HL-60 (cell line): ENCODE results near the gene SLC6A13.

Source experiments
- DNase-seq, 2 experiments: peaks; one replicate each; pipeline ENCODE4 v3.0.0-alpha.2; 2010 to 2020; ENCODE audit warnings: low read depth in 1 of 2, low spot score in 1 of 2
- H3K27ac ChIP-seq: fragments of 250-450 bp; sonication (Bioruptor Pico); replicated peaks from 2 replicates; pipeline ENCODE4 v1.5.1; 2020; ENCODE audit warnings: mild to moderate bottlenecking, moderate library complexity
- H3K27me3 ChIP-seq: fragments of 250-450 bp; sonication (Bioruptor Pico); 2 replicates; pipeline ENCODE4 v1.5.1; 2021; ENCODE audit warnings: mild to moderate bottlenecking, moderate library complexity; ENCODE audit not compliant: insufficient read depth, poor library complexity, severe bottlenecking
- H3K4me3 ChIP-seq: replicated peaks from 2 replicates; pipeline ENCODE4 v1.5.1; 2011; ENCODE audit warnings: mild to moderate bottlenecking, control low read depth, low read length; ENCODE audit not compliant: insufficient read depth
- CTCF ChIP-seq: IDR thresholded peaks from one replicate; pipeline ENCODE4 v1.5.1; 2011; ENCODE audit warnings: low read length, control low read depth, inconsistent platforms; ENCODE audit not compliant: insufficient read depth
- GABPA ChIP-seq: IDR thresholded peaks from 2 replicates; pipeline ENCODE4 v1.6.1; 2012; ENCODE audit warnings: low read depth
- POLR2AphosphoS5 ChIP-seq: IDR thresholded peaks from 2 replicates; pipeline ENCODE4 v1.6.1; 2012; ENCODE audit warnings: low read depth
- REST ChIP-seq: IDR thresholded peaks from 2 replicates; pipeline ENCODE4 v1.6.1; 2012; ENCODE audit warnings: low read depth; ENCODE audit not compliant: insufficient replicate concordance
- SPI1 ChIP-seq: IDR thresholded peaks from 2 replicates; pipeline ENCODE4 v1.6.1; 2012; ENCODE audit warnings: low read depth, mild to moderate bottlenecking, borderline replicate concordance

Gene SLC6A13

GRCh38 chr12:221736-222135, 40.9 kb downstream of the SLC6A13 start:
- no peak overlapping the region for H3K4me3 ChIP-seq
- DNase-seq: no peak
- H3K27me3 ChIP-seq: no peaks in the 10 kb centered on the region
- no peak overlapping the region for H3K27ac ChIP-seq
- no peak for TF ChIP-seq POLR2AphosphoS5
- TF ChIP-seq SPI1: no peak
- no peak for TF ChIP-seq CTCF
- no peak for TF ChIP-seq REST
- no peak for TF ChIP-seq GABPA

GRCh38 chr12:220946-221550, 41.6 kb downstream of the SLC6A13 start:
- no peak overlapping the region for H3K4me3 ChIP-seq
- TF ChIP-seq GABPA: no peak
- no peak for TF ChIP-seq REST
- TF ChIP-seq SPI1: no peak
- TF ChIP-seq POLR2AphosphoS5: no peak
- no peak for TF ChIP-seq CTCF

GRCh38 chr12:220491-220890, 42.1 kb downstream of the SLC6A13 start:
- TF ChIP-seq CTCF (no peak), REST (no peak), GABPA (no peak), POLR2AphosphoS5 (no peak), SPI1 (no peak)
- H3K4me3 ChIP-seq: no peak overlapping the region
- H3K27me3 ChIP-seq: no peaks in the 10 kb centered on the region
- no peak overlapping the region for H3K27ac ChIP-seq
- no peak for DNase-seq

More at GRCh38 chr12:220946-221550, 41.6 kb downstream of the SLC6A13 start:
- H3K27ac ChIP-seq: no peak overlapping the region
- no peak for DNase-seq
- H3K27me3 ChIP-seq: no peaks in the 10 kb centered on the region
